Measurements from ENCODE around the gene SARS2.
"Not testable (repeated sequence)": the region's sequence is repeated elsewhere in the genome, so short reads cannot be mapped to it uniquely, and the experiment has no call there.

The SARS2 gene

DNA sequence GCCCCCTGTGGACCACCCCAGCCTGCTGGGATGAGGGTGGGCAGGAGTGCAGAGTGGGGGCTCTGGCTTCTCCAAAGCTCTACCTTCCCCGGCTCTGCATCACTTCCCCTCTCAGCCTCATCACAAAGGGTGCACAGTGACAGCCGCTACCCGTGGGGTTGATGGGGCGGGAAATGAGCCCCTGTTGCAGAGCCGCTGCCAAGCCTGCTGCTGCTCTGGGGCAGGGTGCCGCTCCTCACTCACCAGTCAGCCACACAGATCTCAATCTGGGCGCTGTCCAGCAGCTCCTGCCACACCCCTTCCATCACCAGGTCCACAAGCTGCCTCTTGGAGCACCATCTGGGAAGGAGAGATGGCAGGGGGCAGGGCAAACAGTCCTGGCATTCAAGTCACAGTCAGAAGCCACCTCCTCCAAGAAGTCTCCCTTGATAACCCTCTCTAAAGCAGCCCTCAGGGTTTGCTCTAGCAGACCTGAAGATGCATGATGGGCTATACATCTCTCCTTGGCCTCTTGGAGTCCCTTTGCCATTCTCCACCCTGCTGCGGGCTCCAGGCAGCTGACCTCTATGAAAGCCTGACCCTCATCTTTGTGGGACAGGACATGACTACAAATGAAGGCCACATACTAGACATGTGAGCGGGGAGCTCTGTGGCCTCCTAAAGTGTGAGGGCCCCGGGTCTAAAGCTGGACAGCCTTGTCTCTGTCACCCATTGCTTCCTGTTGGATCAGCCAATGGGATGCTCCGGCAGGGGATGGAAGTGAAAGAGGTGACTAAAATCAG, 15.9 kb upstream of the SARS2 start:
- DNase-seq: no peak

DNA sequence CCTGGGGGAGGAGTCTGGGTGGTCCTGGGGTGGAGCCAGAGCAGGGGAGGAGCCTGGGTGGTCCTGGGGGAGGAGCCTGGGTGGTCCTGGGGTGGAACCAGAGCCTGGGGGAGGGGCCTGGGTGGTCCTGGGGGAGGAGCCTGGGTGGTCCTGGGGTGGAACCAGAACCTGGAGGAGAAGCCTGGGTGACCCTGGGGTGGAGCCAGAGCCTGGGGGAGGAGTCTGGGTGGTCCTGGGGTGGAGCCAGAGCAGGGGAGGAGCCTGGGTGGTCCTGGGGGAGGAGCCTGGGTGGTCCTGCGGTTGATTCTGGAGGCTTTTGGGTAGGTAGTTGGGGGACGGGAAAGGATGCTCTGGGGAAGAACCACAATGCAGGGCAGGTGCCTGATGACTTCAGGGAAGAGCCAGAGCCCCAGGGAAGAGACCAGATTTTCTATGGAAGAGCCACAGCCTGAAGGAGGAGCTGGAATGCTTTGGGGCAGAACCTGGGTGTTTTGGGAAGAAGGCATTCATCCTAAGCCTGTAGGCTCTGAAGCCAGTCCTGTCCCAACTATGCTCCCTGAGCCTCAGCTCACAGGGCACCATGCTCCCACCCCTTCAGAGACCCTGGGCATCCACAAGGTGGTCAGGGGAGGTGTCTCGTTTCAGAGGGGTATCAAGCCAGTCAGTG, 15.1 kb upstream of the SARS2 start:
- DNase-seq: no peak

DNA sequence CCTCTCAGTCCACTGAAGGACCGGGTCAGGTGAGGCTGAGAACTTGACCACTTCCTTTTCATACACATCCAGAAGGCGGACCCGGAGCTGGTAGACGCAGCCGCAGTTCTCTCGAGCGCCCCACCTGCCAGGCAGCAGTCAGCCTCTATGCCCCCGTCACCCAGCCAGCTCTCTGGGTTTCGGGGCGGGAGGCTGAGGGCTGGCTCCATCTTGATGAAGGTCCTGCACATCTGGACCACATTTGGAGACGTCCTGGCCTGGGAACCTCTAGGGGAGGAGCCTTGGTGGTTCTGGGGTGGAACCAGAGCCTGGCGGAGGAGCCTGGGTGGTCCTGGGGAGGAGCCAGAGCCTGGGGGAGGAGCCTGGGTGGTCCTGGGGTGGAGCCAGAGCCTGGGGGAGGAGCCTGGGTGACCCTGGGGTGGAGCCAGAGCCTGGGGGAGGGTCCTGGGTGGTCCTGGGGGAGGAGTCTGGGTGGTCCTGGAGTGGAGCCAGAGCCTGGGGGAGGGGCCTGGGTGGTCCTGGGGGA, 14.5 kb upstream of the SARS2 start:
- DNase-seq: no peak

DNA sequence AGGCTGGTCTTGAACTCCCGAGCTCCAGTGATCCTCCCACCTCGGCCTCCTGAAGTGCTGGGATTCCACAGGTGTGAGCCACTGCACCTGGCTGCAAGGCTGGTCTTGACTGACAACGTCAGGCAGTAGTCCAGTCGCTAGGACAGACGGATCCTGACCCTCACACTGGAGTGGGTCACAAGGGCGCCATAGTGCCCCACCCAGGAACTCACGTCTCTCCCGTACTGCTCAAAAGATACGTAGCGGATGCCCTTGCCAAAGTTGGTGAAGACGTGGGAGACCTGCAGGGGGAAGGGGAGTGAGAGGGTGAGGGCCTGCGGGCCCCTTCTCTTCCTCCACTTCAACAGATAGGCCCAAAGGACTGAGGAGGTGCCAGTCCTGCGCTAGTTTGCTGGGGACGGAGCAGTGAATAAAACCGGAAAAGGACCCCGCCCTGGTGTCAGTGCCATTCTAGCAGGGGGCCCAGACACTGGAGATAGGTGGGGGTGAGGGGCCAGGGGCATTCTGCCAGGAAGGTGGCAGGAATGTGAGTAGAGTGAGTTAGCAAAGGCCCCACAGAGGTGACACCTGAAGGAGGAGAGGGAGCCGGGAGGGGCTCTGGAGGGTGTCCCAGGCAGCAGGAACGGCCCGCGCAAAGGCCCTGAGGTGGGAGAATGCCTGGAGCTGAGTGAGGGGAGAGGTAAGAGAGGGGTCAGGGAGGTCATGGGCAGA, 12.1 kb upstream of the SARS2 start:
- DNase-seq: no peak

DNA sequence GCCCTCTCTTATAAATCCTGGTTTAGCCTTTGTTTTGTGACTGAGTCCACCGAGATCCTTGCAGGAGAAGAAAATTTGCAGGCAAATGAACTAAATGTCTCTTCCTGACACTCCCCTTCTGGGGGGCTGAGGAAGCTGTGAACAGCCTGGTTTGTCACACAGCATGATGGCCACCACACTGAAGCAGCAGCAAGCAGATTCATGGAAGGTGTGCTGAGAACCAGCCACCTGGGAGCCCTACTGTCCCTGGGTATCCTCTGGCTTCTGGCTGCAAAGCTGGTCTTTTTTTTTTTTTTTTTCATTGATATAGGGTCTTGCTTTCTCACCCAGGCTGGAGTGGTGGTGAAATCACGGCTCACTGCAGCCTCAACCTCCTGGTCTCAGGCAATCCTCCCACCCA, 11.4 kb upstream of the SARS2 start:
- DNase-seq: no peak

DNA sequence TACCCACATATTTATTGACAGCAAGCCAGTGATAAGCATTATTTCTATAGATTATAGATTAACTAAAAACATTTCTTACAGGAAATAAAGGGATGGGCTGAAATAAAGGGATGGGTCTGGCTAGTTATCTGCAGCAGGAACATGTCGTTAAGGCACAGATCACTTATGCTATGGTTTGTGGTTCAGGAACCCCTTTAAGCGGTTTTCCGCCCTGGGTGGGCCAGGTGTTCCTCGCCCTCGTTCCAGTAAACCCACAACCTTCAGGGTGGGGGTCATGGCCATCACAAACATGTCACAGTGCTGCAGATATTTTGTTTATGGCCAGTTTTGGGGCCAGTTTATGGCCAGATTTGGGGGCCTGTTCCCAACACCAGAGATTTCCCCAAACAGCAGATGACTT, 10.9 kb upstream of the SARS2 start:
- DNase-seq: not testable (repeated sequence)

DNA sequence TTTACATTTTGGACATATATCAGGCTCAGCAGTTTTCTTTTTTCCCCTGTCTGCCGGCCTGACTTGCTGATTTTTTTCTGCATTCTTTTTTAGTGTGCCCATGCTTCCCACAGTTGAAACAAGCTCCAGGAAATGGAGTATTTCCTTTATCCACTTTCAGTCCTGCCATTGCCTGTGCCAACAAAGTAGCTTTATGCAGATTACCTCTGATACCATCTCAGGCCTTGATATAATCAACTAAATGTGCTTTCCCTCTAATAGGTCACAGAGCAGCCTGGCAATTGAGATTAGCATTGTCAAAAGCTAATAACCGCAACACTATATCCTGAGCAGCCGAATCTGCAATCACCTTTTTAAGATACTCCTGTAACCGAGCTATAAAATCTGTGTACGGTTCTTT, 9.4 kb upstream of the SARS2 start:
- DNase-seq: no peak

DNA sequence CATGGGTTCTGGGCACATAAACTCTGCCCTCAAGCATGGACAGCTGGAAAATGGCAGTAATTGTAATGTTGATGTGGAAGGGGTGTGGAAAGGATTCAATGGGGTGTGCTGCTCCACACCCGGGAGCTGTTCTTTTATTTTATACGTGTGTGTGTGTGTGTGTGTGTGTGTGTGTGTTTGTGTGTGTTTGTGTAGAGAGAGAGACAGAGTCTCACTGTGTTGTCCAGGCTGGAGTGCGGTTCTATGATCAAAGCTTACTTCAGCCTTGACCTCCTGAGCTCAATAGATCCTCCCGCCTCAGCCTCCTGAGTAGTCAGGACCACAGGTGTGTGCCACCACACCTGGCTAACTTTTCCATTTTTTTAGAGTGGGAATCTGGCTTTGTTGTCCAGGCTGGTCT, 3.0 kb upstream of the SARS2 start:
- no peak for DNase-seq

DNA sequence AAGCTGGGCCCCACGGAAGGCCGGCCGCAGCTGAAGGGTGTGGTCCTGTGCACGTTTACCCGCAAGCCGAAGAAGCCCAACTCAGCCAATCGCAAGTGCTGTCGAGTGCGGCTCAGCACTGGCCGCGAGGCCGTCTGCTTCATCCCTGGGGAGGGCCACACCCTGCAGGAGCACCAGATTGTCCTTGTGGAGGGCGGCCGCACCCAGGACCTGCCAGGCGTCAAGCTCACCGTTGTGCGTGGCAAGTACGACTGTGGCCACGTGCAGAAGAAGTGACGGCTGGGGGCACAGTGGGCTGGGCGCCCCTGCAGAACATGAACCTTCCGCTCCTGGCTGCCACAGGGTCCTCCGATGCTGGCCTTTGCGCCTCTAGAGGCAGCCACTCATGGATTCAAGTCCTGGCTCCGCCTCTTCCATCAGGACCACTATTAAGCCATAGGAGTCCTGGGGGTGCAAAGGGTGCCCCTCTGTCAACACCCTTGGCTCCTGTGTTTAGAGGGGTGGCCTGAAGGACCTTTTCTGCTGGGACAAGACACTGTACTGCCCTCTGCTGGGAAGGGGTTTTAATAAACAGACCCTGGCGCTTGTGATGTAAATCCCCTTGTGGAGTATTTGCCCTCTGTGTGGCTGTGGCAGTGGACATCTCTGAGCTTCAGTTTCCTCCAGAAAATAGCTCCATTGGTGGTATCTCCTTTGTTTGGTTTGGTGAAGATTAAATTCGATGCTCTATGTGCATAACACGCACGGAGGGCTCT, 2.0 kb upstream of the SARS2 start:
- peak; percentile 58 for DNase-seq

DNA sequence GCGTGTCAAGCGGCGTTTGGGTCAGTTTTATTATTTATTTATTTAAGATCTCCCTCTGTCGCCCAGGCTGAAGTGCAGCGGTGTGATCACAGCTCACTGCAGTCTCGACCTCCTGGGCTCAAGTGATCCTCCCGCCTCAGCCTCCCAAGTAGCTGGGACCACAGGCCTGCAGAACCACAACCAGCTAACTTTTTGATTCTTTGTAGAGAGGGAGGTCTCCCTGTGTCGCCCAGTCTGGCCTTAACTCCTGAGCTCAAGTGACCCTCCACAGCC, 894 bp upstream of the SARS2 start:
- no peak for DNase-seq

DNA sequence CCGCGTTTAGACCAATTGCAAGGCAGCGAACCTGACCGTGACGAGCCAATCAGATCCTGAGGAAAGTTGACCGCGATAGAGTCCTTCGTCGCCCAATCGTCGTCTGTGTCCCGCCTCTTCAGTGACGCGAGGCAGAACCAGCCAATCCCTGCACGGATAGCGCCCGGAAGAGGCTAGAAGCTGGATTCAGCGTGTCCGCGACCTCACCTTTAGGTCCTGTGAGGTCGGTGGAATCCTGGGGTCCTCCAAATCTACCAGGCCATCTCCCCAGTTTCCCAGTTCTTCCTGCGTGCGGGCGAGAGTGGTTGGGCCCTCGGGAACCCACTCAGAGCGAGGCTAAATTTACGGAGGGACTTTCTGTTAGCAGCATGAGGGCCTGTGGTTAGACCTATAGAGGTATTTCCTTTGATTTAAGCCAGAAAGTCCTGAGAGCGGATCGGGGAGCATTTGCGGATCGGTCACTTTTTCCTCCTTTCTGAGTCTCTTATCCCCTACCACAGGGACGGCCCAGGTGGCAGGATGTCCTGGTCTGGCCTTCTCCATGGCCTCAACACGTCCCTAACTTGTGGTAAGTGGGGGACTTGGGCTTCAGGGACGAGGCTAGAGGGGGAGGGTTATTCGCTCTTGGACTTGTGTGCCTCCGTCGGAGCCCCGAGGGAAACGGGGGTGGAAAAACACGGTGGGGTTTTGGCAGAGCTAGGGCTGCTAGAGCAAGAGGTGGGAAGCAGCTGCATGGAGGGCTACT, 385 bp upstream of the SARS2 start, which contains the start of gene MRPS12:
Gene MRPS12 (plus strand): TSS at position 169 of the 745 bp plus-strand sequence. CDS start 351 bp downstream, at position 520.
- DNase-seq: peak; percentile 100

DNA sequence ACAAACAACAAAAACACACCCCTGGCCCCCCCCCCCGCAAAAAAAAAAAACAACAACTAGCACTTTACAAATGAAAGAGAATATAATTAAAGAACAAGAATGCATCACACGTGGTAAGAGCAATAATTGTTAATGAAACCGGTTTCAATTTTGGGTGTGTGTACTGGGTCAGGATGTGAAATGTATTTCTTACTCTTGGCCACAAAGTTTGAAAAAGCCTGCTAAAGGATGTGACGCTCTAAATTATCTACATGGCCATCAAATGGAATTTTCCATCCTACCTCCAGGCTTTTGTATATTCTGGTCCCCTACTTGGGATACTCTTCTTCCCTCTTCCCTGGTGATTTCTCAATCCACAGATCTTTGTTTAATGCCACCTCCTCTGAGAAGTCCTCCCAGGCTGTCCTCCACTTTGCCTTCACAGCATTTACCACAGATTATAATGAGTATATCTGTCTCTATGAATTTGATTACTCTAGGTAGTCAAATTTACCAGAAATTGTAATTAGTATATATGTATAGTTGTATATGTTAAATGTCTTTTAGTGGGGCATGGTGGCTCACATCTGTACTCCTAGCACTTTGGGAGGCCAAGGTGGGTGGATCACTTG, 2.1 kb downstream of the SARS2 start:
- DNase-seq: no peak

DNA sequence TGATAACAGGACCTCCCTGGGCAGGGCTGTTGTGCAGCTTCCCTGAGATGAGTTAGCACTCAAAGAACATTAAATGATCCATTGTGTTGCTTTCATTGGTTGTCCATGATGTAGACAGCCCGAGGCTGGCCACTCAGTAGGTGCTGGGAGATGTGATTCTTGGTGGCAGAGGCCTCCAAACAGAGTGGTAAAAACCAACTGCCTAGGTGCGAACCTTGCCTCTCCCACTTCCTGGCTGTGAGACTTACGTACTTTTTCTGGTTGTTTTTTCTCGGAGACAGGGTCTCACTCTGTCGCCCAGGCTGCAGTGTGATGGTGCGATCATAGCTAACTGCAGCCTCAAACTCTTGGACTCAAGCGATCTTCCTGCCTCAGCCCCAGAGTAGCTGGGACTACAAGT, 6.2 kb downstream of the SARS2 start:
- DNase-seq: no peak

DNA sequence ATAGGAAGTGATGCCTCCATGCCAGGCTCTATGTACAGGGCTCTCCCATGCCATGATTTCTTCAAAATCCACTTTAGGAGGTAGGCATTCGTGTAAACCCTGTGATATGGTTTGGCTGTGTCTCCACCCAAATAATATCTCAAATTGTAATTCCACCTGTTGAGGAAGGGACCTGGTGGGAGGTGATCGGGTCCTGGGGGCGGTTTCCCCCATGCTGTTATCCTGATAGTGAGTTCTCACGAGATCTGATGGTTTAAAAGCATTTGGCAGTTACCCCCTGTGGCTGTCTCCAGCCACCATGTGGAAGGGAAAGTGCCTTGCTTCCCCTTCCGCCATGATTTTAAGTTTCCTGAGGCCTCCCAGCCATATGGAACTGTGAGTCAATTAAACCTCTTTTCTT, 8.1 kb downstream of the SARS2 start:
- no peak for DNase-seq

DNA sequence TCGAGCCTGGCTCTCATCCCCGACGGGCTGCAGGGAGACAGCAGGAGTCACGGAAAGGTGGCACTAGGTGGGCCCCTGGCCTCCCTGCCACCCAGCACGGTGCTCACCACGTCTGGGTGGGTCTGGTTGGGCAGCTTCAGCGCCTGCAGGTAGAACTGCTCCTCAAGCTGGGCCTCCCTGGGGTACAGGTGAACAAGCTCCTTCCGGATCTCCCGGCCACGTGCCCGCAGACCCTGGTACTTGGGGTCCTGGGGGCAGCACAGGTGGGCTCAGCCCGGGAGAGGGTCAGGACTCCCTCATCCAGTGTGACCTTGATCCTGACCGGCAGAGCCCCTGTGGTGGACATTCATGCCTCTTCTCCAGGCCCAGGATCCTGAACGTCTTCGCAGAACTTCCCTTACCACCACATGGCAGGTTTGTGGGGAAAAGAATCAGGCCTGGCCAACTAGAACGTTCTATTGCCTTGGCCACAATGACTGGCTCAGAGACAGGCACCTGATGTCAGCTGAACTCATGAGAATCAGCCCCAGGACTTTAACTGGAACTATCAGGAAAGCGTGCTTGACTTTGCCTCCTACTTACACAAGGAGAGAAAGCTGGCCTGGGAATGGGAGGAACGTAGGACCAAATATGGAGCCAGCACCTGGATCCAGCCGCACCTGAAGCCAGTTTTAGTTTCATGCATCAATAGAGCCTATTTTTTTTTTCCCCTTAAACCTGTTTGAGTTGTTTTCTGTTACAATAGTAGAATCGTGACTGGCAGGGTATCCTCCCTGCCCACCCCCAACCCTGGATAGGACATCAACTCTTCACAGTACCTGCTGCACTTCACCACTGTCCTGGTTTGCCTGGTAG, 8.9 kb downstream of the SARS2 start:
- no peak for DNase-seq

DNA sequence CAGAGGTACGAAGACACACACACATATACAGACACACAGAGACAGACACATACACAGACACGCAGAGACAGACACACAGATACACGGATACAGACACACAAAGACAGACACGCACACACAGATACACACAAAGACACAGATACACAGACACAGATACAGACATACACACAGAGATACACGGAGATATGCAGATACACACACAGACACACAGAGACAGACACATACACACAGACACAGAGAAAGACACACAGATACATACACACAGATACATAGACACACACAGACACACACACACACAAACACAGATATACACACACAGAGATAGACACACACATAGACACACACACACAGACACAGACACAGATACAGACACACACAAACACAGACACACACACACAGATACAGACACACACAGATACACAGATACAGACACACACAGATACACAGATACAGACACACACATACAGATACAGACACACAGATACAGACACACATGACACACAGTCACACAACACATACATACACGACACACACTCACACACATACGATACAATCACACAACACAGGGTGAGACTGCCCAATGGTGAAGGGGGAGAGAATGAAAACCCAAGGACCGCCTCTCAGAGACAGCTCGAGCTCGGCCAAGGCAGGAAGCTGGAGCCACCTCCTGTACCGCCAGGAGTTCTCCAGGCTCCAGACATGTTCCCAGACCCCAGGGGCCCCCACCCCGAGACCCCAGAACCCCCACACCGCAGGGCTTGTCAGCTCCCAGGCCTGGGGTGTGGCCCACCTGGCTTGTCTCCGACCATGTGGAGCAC, 9.8 kb downstream of the SARS2 start:
- no peak for DNase-seq

DNA sequence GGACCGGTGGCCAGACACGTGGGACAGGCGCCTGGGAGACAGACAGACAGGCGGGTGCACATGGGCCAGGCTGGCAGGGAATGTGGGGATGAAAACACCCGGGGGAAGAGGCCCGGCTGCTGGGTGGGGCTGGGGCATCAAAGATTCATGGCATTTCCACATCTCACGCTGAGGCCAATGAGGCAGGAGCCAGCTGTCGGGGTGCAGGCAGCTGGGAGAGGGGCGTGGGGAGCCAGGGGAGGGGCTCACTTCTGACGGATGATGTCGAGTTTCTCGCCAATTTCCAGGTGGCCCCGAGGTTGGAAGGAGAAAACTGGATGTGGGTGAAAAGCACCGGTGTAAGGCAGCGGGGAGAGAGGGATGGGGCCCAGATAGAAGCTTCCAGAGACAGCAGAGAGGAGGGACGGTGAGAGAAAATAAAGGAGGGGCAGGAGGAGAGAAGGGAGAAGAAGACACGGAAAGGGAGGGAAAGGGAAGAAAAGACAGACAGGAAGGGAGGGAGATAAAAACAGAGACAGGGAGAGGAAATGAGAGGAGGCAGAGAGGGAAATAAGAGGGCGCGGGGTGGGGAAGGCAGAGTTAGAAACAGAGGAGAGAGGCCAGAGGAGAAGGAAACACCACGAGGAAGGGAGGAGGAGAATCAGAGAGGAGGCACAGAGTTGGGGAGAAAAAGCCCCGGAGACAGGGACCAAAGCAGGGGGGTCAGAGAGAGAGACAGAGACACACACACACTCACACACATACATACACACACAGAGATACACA, 10.5 kb downstream of the SARS2 start:
- no peak for DNase-seq

DNA sequence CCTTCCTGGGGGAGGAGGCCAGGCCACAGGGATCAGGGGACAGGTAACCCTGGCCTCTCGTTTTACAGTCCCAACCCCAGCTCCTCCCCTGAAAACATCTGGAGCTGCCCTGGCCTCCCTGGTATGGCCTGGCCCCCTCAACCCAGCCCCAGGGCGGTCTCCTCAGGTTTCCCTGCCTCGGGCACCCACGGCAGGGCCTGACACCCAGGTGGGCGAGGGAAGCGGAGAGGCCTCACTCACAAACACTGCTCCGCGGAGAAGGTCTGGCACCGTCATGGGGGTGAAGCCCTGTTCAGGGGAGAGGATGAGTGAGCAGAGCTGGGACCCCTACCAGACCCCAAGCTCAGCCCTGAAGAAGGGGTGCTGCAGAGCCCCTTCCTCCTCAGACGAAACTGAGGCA, 12.0 kb downstream of the SARS2 start:
- DNase-seq: no peak

DNA sequence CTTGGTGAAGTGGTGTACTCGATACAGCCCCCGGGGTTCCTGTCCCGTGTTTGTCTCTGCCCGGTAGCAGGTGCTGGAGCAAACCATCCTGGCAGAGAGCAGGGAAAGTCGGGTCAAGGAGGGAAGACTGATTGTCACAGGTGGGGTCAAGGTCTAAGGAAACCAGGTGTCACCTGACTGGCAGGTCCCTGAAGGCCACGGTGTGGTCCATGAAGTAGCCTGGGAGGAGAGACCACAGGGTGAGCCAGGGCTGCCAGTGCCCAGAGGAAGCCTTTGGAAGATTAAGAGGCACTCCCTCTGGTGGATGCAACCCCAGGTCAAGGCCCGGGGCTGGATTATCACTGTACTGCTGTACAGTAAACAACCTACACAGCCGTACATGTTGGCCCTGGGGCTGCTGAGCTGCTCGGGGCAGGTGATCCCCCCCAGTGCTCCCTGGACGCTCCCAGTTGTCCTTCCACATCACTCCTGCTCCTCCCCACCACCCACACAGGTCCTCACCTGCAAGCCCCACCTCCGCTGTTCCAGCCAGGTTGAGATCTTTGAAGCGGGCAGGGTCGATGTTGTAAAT, 12.6 kb downstream of the SARS2 start:
- no peak for DNase-seq
